ENCODE data around the gene RSRC1. TPM values are rescaled to one million over a fixed set of nuclear protein-coding genes. Genes with fewer than 3 reads are reported as not detected.

RSRC1 gene
- total RNA-seq, 1 experiment from 2014 or later = 37.9 TPM

DNA sequence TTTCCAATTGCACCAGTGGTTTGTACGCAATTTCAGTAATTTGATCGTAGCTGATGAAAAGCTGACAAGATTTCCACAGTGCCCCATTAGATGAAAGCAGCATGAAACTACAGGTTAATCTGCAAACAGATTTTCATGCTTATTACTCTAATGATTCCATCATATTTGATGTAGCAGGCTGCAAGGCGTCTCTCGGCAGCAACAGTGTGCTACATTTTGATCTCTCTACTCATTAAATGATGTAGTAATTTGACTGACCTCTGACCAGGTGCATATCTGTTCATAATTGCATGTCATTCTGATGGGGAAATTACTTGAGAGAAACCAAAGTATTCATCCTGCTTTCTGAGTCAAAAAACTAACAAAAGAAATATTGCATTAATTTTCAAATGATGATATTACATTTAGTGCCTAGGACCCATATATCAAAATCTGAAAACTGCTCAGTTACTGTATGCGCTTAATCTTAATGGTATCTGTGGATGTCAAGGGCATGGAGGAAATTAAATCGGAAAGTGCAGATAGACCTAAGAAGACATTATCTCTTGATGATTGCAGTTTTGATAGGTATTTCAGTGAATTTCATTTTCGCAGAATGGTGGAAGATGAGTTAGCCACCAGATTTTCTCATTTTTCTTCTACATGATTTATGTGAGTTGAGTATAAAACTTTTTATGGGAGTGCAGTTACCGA, 198.5 kb downstream of the RSRC1 start:
- Histone ChIP-seq H3T11ph (ENCODE audit: low read length) (no peak overlapping the region), H2BK15ac (ENCODE audit: low read depth, low read length) (no peak overlapping the region), H2BK12ac (ENCODE audit: insufficient read length, low read depth, low read length) (no peak overlapping the region), H4K8ac (replicated peaks; ENCODE audit: insufficient read length, low read depth, low read length) (no peak overlapping the region), H3K4ac (ENCODE audit: low read depth, low read length) (no peak overlapping the region), H3K79me1 (ENCODE audit: insufficient read depth, low read depth, low read length, poor library complexity, severe bottlenecking) (no peaks in the 10 kb centered on the region), H4K5ac (ENCODE audit: insufficient read length, low read depth, low read length) (no peak overlapping the region), H3K14ac (ENCODE audit: insufficient read depth, low read length) (no peak overlapping the region), H2BK120ac (ENCODE audit: low read depth, low read length, poor library complexity, severe bottlenecking) (no peak overlapping the region), H2BK5ac (ENCODE audit: insufficient read length, low read length) (no peak overlapping the region), H2AK5ac (ENCODE audit: insufficient read length, low read length) (no peak overlapping the region), H2AFZ (ENCODE audit: low read length) (no peak overlapping the region), H3K23ac (ENCODE audit: insufficient read length, low read depth, low read length) (no peak overlapping the region), H4K20me1 (ENCODE audit: control insufficient read depth, insufficient read depth, insufficient read length) (no peaks in the 10 kb centered on the region), H3K27ac (ENCODE audit: insufficient read length, low read depth, low read length) (no peak overlapping the region), H3K9me3 (ENCODE audit: control insufficient read depth, low read depth, low read length) (no peaks in the 10 kb centered on the region), H3K23me2 (ENCODE audit: insufficient read length, low read depth, low read length, poor library complexity, severe bottlenecking) (no peaks in the 10 kb centered on the region), H3K9ac (ENCODE audit: extremely low read depth, insufficient read length, low read length) (no peak overlapping the region), H3K56ac (ENCODE audit: insufficient read length, low read depth, low read length) (no peak overlapping the region), H3K27me3 (ENCODE audit: insufficient read depth, low read length) (no peaks in the 10 kb centered on the region), H3K4me1 (ENCODE audit: insufficient read depth, low read length) (no peaks in the 10 kb centered on the region), H4K91ac (ENCODE audit: insufficient read length, low read depth, low read length) (no peak overlapping the region), H3K18ac (ENCODE audit: insufficient read length, low read depth, low read length) (no peak overlapping the region), H3K4me2 (ENCODE audit: insufficient read depth, insufficient read length, low read length) (no peak overlapping the region), H2BK20ac (ENCODE audit: low read depth, low read length, poor library complexity, severe bottlenecking) (no peak overlapping the region), H3K79me2 (ENCODE audit: insufficient read depth, low read length) (no peaks in the 10 kb centered on the region)
- TF ChIP-seq, protein P1, sequence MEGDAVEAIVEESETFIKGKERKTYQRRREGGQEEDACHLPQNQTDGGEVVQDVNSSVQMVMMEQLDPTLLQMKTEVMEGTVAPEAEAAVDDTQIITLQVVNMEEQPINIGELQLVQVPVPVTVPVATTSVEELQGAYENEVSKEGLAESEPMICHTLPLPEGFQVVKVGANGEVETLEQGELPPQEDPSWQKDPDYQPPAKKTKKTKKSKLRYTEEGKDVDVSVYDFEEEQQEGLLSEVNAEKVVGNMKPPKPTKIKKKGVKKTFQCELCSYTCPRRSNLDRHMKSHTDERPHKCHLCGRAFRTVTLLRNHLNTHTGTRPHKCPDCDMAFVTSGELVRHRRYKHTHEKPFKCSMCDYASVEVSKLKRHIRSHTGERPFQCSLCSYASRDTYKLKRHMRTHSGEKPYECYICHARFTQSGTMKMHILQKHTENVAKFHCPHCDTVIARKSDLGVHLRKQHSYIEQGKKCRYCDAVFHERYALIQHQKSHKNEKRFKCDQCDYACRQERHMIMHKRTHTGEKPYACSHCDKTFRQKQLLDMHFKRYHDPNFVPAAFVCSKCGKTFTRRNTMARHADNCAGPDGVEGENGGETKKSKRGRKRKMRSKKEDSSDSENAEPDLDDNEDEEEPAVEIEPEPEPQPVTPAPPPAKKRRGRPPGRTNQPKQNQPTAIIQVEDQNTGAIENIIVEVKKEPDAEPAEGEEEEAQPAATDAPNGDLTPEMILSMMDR (conservative IDR thresholded peaks at IDR 0.05) = no peak
- H3K27ac Mint-ChIP-seq = no peak overlapping the region
- H3K4me1 Mint-ChIP-seq = no peaks in the 10 kb centered on the region
- no peaks in the 10 kb centered on the region for H3K9me3 Mint-ChIP-seq
- no peak overlapping the region for H3K4me3 Mint-ChIP-seq
- H3K27me3 Mint-ChIP-seq (ENCODE audit: low read depth) = no peaks in the 10 kb centered on the region
- no CpG with 5 or more reads among the region's 8 CpGs for WGBS (ENCODE audit: extremely low coverage, insufficient read length, low lambda C conversion rate)
- DNase-seq = no peak
- no peaks in the 10 kb centered on the region for H3K36me3 Mint-ChIP-seq (ENCODE audit: insufficient read depth in 1 of 3, low read depth in 3 of 3)
